Measurements from ENCODE around the gene C19orf33.
"Not testable (repeated sequence)": the region's sequence is repeated elsewhere in the genome, so short reads cannot be mapped to it uniquely, and the experiment has no call there.

C19orf33 gene

GRCh38 chr19:38303517-38304351 lies at the start of gene C19orf33:
C19orf33 (plus strand) TSS chr19:38304251; CDS start chr19:38304262, 11 bp downstream.
- peak; percentile 66 for ATAC-seq (ENCODE audit: low read depth)
- DNase-seq (ENCODE audit: low spot score): peak; percentile 96
- no peaks in the 10 kb centered on the region for H3K9me3 ChIP-seq (ENCODE audit: severe bottlenecking)
- peaks cover 31% of the 10 kb centered on the region for H3K36me3 ChIP-seq (ENCODE audit: low read depth)
- H3K27me3 ChIP-seq (ENCODE audit: insufficient read depth, poor library complexity, severe bottlenecking): no peaks in the 10 kb centered on the region
- peak within 1 kb of the TSS; percentile 96 for H3K27ac ChIP-seq (ENCODE audit: poor library complexity, severe bottlenecking)
- peak within 1 kb of the TSS; percentile 53 for H3K4me3 ChIP-seq (ENCODE audit: severe bottlenecking)
- peaks cover 35% of the 10 kb centered on the region for H3K4me1 ChIP-seq (ENCODE audit: insufficient read depth, poor library complexity, severe bottlenecking)
- TF ChIP-seq, protein P1, sequence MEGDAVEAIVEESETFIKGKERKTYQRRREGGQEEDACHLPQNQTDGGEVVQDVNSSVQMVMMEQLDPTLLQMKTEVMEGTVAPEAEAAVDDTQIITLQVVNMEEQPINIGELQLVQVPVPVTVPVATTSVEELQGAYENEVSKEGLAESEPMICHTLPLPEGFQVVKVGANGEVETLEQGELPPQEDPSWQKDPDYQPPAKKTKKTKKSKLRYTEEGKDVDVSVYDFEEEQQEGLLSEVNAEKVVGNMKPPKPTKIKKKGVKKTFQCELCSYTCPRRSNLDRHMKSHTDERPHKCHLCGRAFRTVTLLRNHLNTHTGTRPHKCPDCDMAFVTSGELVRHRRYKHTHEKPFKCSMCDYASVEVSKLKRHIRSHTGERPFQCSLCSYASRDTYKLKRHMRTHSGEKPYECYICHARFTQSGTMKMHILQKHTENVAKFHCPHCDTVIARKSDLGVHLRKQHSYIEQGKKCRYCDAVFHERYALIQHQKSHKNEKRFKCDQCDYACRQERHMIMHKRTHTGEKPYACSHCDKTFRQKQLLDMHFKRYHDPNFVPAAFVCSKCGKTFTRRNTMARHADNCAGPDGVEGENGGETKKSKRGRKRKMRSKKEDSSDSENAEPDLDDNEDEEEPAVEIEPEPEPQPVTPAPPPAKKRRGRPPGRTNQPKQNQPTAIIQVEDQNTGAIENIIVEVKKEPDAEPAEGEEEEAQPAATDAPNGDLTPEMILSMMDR (IDR thresholded peaks at IDR 0.05; ENCODE audit: poor library complexity, severe bottlenecking): no peak

DNA sequence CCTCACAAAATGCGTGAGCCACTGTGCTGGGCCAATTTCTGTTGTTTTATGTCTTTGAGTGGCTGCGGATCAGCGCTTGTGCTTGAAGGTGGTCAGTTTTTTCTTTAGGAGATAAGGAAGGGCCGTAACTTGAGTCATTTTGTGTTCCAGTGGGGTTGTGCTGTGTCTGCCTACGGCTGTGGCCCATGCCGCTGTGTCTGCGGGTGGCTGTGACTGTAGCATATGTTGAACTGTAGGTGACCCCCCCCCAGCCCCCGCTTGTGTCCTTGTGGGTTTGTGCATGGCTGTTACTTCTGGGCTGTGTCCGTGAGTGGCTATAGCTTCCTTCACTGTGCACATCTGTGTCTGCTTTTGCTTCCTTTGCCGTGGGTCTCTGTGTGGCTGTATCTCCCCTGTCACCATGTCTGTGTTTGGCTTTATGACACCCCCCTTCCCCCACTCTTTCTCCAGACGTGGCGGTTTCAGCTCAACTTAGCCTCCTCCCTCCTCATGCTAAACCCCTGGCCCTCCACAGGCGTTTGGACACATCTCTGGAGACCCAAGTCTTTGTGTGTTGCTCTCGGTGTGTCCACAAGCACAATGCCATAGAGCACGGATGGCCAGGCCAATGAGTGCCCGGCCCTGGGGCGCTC lies 48.6 kb upstream of the C19orf33 start:
- TF ChIP-seq, protein P1 (IDR thresholded peaks at IDR 0.05; ENCODE audit: poor library complexity, severe bottlenecking): no peak
- H3K27ac ChIP-seq (ENCODE audit: poor library complexity, severe bottlenecking): no peak overlapping the region
- no peak overlapping the region for H3K4me3 ChIP-seq (ENCODE audit: severe bottlenecking)
- no peaks in the 10 kb centered on the region for H3K27me3 ChIP-seq (ENCODE audit: insufficient read depth, poor library complexity, severe bottlenecking)
- no peaks in the 10 kb centered on the region for H3K36me3 ChIP-seq (ENCODE audit: low read depth)
- no peaks in the 10 kb centered on the region for H3K9me3 ChIP-seq (ENCODE audit: severe bottlenecking)
- no peak for DNase-seq (ENCODE audit: low spot score)
- no peak for ATAC-seq (ENCODE audit: low read depth)
- peaks cover 10% of the 10 kb centered on the region for H3K4me1 ChIP-seq (ENCODE audit: insufficient read depth, poor library complexity, severe bottlenecking)

GRCh38 chr19:38261942-38262341 lies 42.1 kb upstream of the C19orf33 start:
- H3K9me3 ChIP-seq (ENCODE audit: severe bottlenecking); H3K27me3 ChIP-seq (ENCODE audit: insufficient read depth, poor library complexity, severe bottlenecking); H3K4me3 ChIP-seq (ENCODE audit: severe bottlenecking); ATAC-seq (ENCODE audit: low read depth); H3K36me3 ChIP-seq (ENCODE audit: low read depth); DNase-seq (ENCODE audit: low spot score): not testable (repeated sequence)
- Histone ChIP-seq H3K4me1 (ENCODE audit: insufficient read depth, poor library complexity, severe bottlenecking) (peaks cover 16% of the 10 kb centered on the region), H3K27ac (ENCODE audit: poor library complexity, severe bottlenecking) (peak overlapping the region; percentile 87)

GRCh38 chr19:38262585-38263268 lies 41.3 kb upstream of the C19orf33 start:
- Histone ChIP-seq H3K27ac (ENCODE audit: poor library complexity, severe bottlenecking) (peak overlapping the region; percentile 87), H3K27me3 (ENCODE audit: insufficient read depth, poor library complexity, severe bottlenecking) (no peaks in the 10 kb centered on the region), H3K4me3 (ENCODE audit: severe bottlenecking) (no peak overlapping the region), H3K36me3 (ENCODE audit: low read depth) (no peaks in the 10 kb centered on the region), H3K9me3 (ENCODE audit: severe bottlenecking) (no peaks in the 10 kb centered on the region), H3K4me1 (ENCODE audit: insufficient read depth, poor library complexity, severe bottlenecking) (peaks cover 22% of the 10 kb centered on the region)
- ATAC-seq (ENCODE audit: low read depth) (peak; percentile 4; the same call in 1 of the 3 replicates), DNase-seq (ENCODE audit: low spot score) (no peak)
- TF ChIP-seq, protein P1 (IDR thresholded peaks at IDR 0.05; ENCODE audit: poor library complexity, severe bottlenecking): no peak

Measured in RWPE2 (cell line).